Colonic mucosa (tissue), 4 donors: Measurements from ENCODE around the gene GATA2. TPM values are rescaled to one million over a fixed set of nuclear protein-coding genes. Genes with fewer than 3 reads are reported as not detected.

Source experiments
- DNase-seq: peaks from one replicate; pipeline ENCODE4 v3.0.0-alpha.2; 2020
- H3K27ac ChIP-seq: fragments of 200-600 bp; one replicate; pipeline ENCODE4 v1.8.0; 2021
- H3K27me3 ChIP-seq: fragments of 200-600 bp; one replicate; pipeline ENCODE4 v1.8.0; 2021
- H3K36me3 ChIP-seq: fragments of 200-600 bp; one replicate; pipeline ENCODE4 v1.8.0; 2021
- H3K4me1 ChIP-seq: fragments of 200-600 bp; one replicate; pipeline ENCODE4 v1.8.0; 2021; ENCODE audit warnings: mild to moderate bottlenecking
- H3K4me3 ChIP-seq: fragments of 200-600 bp; one replicate; pipeline ENCODE4 v1.8.0; 2021
- H3K9ac ChIP-seq, 2 donors: one replicate each; pipeline ENCODE4 v1.7.0; 2013; ENCODE audit warnings: control low read depth in 2 of 2, low read depth in 2 of 2, low read length in 2 of 2
- H3K9me3 ChIP-seq: fragments of 200-600 bp; one replicate; pipeline ENCODE4 v1.8.0; 2021
- CTCF ChIP-seq: fragments of 200-600 bp; IDR thresholded peaks from one replicate; pipeline ENCODE4 v1.8.0; 2022; ENCODE audit warnings: antibody characterized with exemption, mild to moderate bottlenecking
- intact Hi-C: fragments of 100-400 bp; cut with DNase I; formaldehyde crosslinking; loops from one replicate; pipeline ENCODE4 v1.14.1; 2022
- total RNA-seq, 2 donors: library from RNA; stranded (reverse); fragmentation: NEBNext Ultra II Directional in 1 of 2; extraction: Animal tissue kit (Norgen Biotek cat#: 25700) in 1 of 2; gene quantifications; one replicate each; pipeline ENCODE4 v1.2.1, GENCODE V29; 2021
- donor health status: healthy.
- donor health status: DM: no; HTN: no; CAD: no.
- donor health status: DM: no; HTN: no; CAD: no.

The GATA2 gene
- total RNA-seq, 2 donors from 2014 or later: 5.8 to 8.1 TPM

- Histone ChIP-seq H3K4me1 (no peaks in the 10 kb centered on the region), H3K4me3 (no peak overlapping the region), H3K9ac (no peak overlapping the region), H3K27ac (no peak overlapping the region), H3K36me3 (no peaks in the 10 kb centered on the region), H3K27me3 (no peaks in the 10 kb centered on the region), H3K9me3 (no peaks in the 10 kb centered on the region)
- DNase-seq: no peak
- TF ChIP-seq CTCF: no peak
- intact Hi-C loops: no loop called here
Measured at GRCh38 chr3:128452678-128453275, 40.2 kb downstream of the GATA2 start.

- no peaks in the 10 kb centered on the region for H3K4me1 ChIP-seq
- no peaks in the 10 kb centered on the region for H3K9me3 ChIP-seq
- intact Hi-C loops: no loop called here
- no peaks in the 10 kb centered on the region for H3K36me3 ChIP-seq
- no peaks in the 10 kb centered on the region for H3K27me3 ChIP-seq
- no peak for DNase-seq
- H3K27ac ChIP-seq: no peak overlapping the region
- H3K9ac ChIP-seq: no peak overlapping the region
- no peak for TF ChIP-seq CTCF
- H3K4me3 ChIP-seq: no peak overlapping the region
Measured at GRCh38 chr3:128452120-128452519, 40.9 kb downstream of the GATA2 start.

- H3K9ac ChIP-seq: no peak overlapping the region
- H3K4me3 ChIP-seq: no peak overlapping the region
- DNase-seq: no peak
- no peaks in the 10 kb centered on the region for H3K4me1 ChIP-seq
- intact Hi-C loops: no loop called here
- no peaks in the 10 kb centered on the region for H3K36me3 ChIP-seq
- H3K9me3 ChIP-seq: no peaks in the 10 kb centered on the region
- TF ChIP-seq CTCF: no peak
- H3K27me3 ChIP-seq: no peaks in the 10 kb centered on the region
- no peak overlapping the region for H3K27ac ChIP-seq
Measured at GRCh38 chr3:128449111-128449638, 43.8 kb downstream of the GATA2 start.

- H3K4me1 ChIP-seq: no peaks in the 10 kb centered on the region
- intact Hi-C loops: no loop called here
- no peak for TF ChIP-seq CTCF
- H3K9me3 ChIP-seq: no peaks in the 10 kb centered on the region
- H3K36me3 ChIP-seq: no peaks in the 10 kb centered on the region
- no peak overlapping the region for H3K4me3 ChIP-seq
- no peak overlapping the region for H3K9ac ChIP-seq
- no peaks in the 10 kb centered on the region for H3K27me3 ChIP-seq
- H3K27ac ChIP-seq: no peak overlapping the region
- no peak for DNase-seq
Measured at GRCh38 chr3:128448491-128448890, 44.5 kb downstream of the GATA2 start.

- intact Hi-C loops: no loop called here
- no peak overlapping the region for H3K27ac ChIP-seq
- H3K9me3 ChIP-seq: no peaks in the 10 kb centered on the region
- H3K9ac ChIP-seq: no peak overlapping the region
- no peak for DNase-seq
- TF ChIP-seq CTCF: no peak
- no peaks in the 10 kb centered on the region for H3K27me3 ChIP-seq
- H3K4me3 ChIP-seq: no peak overlapping the region
- H3K4me1 ChIP-seq: no peaks in the 10 kb centered on the region
- H3K36me3 ChIP-seq: no peaks in the 10 kb centered on the region
Measured at GRCh38 chr3:128447561-128448013, 45.4 kb downstream of the GATA2 start.
